ENCODE measurements around the gene SPAG17. TPM values are rescaled to one million over a fixed set of nuclear protein-coding genes. Genes with fewer than 3 reads are reported as not detected.

The SPAG17 gene
- total and polyA plus RNA-seq, 2 experiments from 2014 or later: 0.36 to 1.7 TPM

- Histone ChIP-seq H3K36me3 (replicated peaks; ENCODE audit: insufficient read depth, low read depth) (no peaks in the 10 kb centered on the region), H3K4me2 (no peak overlapping the region), H4K20me1 (ENCODE audit: insufficient read depth, poor library complexity, severe bottlenecking) (no peaks in the 10 kb centered on the region), H3K79me2 (no peaks in the 10 kb centered on the region), H3K4me1 (ENCODE audit: insufficient read depth) (no peaks in the 10 kb centered on the region), H3K27me3 (no peaks in the 10 kb centered on the region), H3K9me3 (ENCODE audit: low read depth) (no peaks in the 10 kb centered on the region), H3K9me2 (replicated peaks; ENCODE audit: insufficient read depth) (no peaks in the 10 kb centered on the region), H2AFZ (no peak overlapping the region), H3K27ac (no peak overlapping the region), H3K4me3 (no peak overlapping the region)
- TF ChIP-seq CTCF (IDR thresholded peaks at IDR 0.05; ENCODE audit: poor library complexity) (no peak), EZH2 (IDR thresholded peaks at IDR 0.05; ENCODE audit: borderline replicate concordance) (no peak), EZH2phosphoT487 (IDR thresholded peaks at IDR 0.05; ENCODE audit: low read depth, severe bottlenecking, unreplicated experiment) (no peak)
- WGBS (ENCODE audit: low lambda C conversion rate, missing lambda C conversion rate): 81% methylated on average over 1 of the region's 1 CpG
- DNase-seq (ENCODE audit: low spot score): no peak
These were observed 56.3 kb downstream of the SPAG17 start for GRCh38 chr1:118128761-118129160.

GRCh38 chr1:118124064-118124463 is 61.0 kb downstream of the SPAG17 start:
- H4K20me1 ChIP-seq (ENCODE audit: insufficient read depth, poor library complexity, severe bottlenecking): no peaks in the 10 kb centered on the region
- H3K4me1 ChIP-seq (ENCODE audit: insufficient read depth): no peaks in the 10 kb centered on the region
- no peak for TF ChIP-seq EZH2phosphoT487 (IDR thresholded peaks at IDR 0.05; ENCODE audit: low read depth, severe bottlenecking, unreplicated experiment)
- TF ChIP-seq CTCF (IDR thresholded peaks at IDR 0.05; ENCODE audit: poor library complexity): no peak
- TF ChIP-seq EZH2 (IDR thresholded peaks at IDR 0.05; ENCODE audit: borderline replicate concordance): no peak
- H3K27ac ChIP-seq: no peak overlapping the region
- no peaks in the 10 kb centered on the region for H3K9me2 ChIP-seq (replicated peaks; ENCODE audit: insufficient read depth)
- H3K27me3 ChIP-seq: no peaks in the 10 kb centered on the region
- no peaks in the 10 kb centered on the region for H3K79me2 ChIP-seq
- H3K9me3 ChIP-seq (ENCODE audit: low read depth): no peaks in the 10 kb centered on the region
- H3K4me2 ChIP-seq: no peak overlapping the region
- H3K36me3 ChIP-seq (replicated peaks; ENCODE audit: insufficient read depth, low read depth): no peaks in the 10 kb centered on the region
- no peak overlapping the region for H3K4me3 ChIP-seq
- 72% methylated on average over 3 of the region's 3 CpGs for WGBS (ENCODE audit: low lambda C conversion rate, missing lambda C conversion rate)
- H2AFZ ChIP-seq: no peak overlapping the region
- DNase-seq (ENCODE audit: low spot score): no peak

- Histone ChIP-seq H3K4me3 (no peak overlapping the region), H3K36me3 (replicated peaks; ENCODE audit: insufficient read depth, low read depth) (no peaks in the 10 kb centered on the region), H4K20me1 (ENCODE audit: insufficient read depth, poor library complexity, severe bottlenecking) (no peaks in the 10 kb centered on the region), H3K9me2 (replicated peaks; ENCODE audit: insufficient read depth) (no peaks in the 10 kb centered on the region), H3K4me1 (ENCODE audit: insufficient read depth) (peaks cover 7% of the 10 kb centered on the region), H3K4me2 (no peak overlapping the region), H3K9me3 (ENCODE audit: low read depth) (no peaks in the 10 kb centered on the region), H2AFZ (no peak overlapping the region), H3K27me3 (no peaks in the 10 kb centered on the region), H3K27ac (no peak overlapping the region), H3K79me2 (no peaks in the 10 kb centered on the region)
- TF ChIP-seq CTCF (IDR thresholded peaks at IDR 0.05; ENCODE audit: poor library complexity) (no peak), EZH2phosphoT487 (IDR thresholded peaks at IDR 0.05; ENCODE audit: low read depth, severe bottlenecking, unreplicated experiment) (no peak), EZH2 (IDR thresholded peaks at IDR 0.05; ENCODE audit: borderline replicate concordance) (no peak)
- no peak for DNase-seq (ENCODE audit: low spot score)
- WGBS (ENCODE audit: low lambda C conversion rate, missing lambda C conversion rate): 74% methylated on average over 3 of the region's 3 CpGs
These were observed 61.8 kb downstream of the SPAG17 start for GRCh38 chr1:118123116-118123839.

Data from hepatocyte (in vitro differentiated cells).